ENCODE data around the gene SHISAL1. TPM values are rescaled to one million over a fixed set of nuclear protein-coding genes. Genes with fewer than 3 reads are reported as not detected.

SHISAL1 gene
- total RNA-seq, 1 donor from 2014 or later = 2.1 TPM

- intact Hi-C loops (cut with DNase I) = no loop called here
- no peak for ATAC-seq
- DNase-seq (ENCODE audit: low spot score) = no peak
Observed at GRCh38 chr22:44288913-44289312, 23.8 kb downstream of the SHISAL1 start.

- ATAC-seq (no peak), DNase-seq (ENCODE audit: low spot score) (no peak)
- intact Hi-C loops (cut with DNase I) = no loop called here
Observed at GRCh38 chr22:44287741-44288140, 25.0 kb downstream of the SHISAL1 start.

GRCh38 chr22:44287121-44287693 is 25.5 kb downstream of the SHISAL1 start:
- ATAC-seq = no peak
- no peak for DNase-seq (ENCODE audit: low spot score)
- intact Hi-C loops (cut with DNase I) = no loop called here

- no peak for ATAC-seq
- intact Hi-C loops (cut with DNase I) = no loop called here
- DNase-seq (ENCODE audit: low spot score) = no peak
Observed at GRCh38 chr22:44286646-44287045, 26.1 kb downstream of the SHISAL1 start.

GRCh38 chr22:44284711-44285110 is 28.0 kb downstream of the SHISAL1 start:
- ATAC-seq (no peak), DNase-seq (ENCODE audit: low spot score) (no peak)
- intact Hi-C loops (cut with DNase I) = no loop called here

GRCh38 chr22:44281768-44282637 is 30.7 kb downstream of the SHISAL1 start:
- intact Hi-C loops (cut with DNase I) = no loop called here

GRCh38 chr22:44280665-44281188 is 32.0 kb downstream of the SHISAL1 start:
- DNase-seq (ENCODE audit: low spot score) (no peak), ATAC-seq (no peak)

More at GRCh38 chr22:44281768-44282637, 30.7 kb downstream of the SHISAL1 start:
- ATAC-seq = no peak
- no peak for DNase-seq (ENCODE audit: low spot score)

GRCh38 chr22:44279069-44279360 is 33.7 kb downstream of the SHISAL1 start:
- ATAC-seq = no peak
- intact Hi-C loops (cut with DNase I) = no loop called here

More at GRCh38 chr22:44280665-44281188, 32.0 kb downstream of the SHISAL1 start:
- intact Hi-C loops (cut with DNase I) = no loop called here

GRCh38 chr22:44278243-44279068 is 34.3 kb downstream of the SHISAL1 start:
- DNase-seq (ENCODE audit: low spot score) = no peak
- no peak for ATAC-seq
- intact Hi-C loops (cut with DNase I) = no loop called here

More at GRCh38 chr22:44279069-44279360, 33.7 kb downstream of the SHISAL1 start:
- DNase-seq (ENCODE audit: low spot score) = no peak

- intact Hi-C loops (cut with DNase I) = no loop called here
- no peak for DNase-seq (ENCODE audit: low spot score)
- no peak for ATAC-seq
Observed at GRCh38 chr22:44277386-44278135, 35.2 kb downstream of the SHISAL1 start.

- intact Hi-C loops (cut with DNase I) = no loop called here
- no peak for DNase-seq (ENCODE audit: low spot score)
- ATAC-seq = no peak
Observed at GRCh38 chr22:44276706-44277356, 35.9 kb downstream of the SHISAL1 start.

GRCh38 chr22:44276041-44276440 is 36.7 kb downstream of the SHISAL1 start:
- DNase-seq (ENCODE audit: low spot score) = no peak
- intact Hi-C loops (cut with DNase I) = no loop called here

GRCh38 chr22:44275631-44275995 is 37.1 kb downstream of the SHISAL1 start:
- intact Hi-C loops (cut with DNase I) = no loop called here
- DNase-seq (ENCODE audit: low spot score) = no peak
- ATAC-seq = no peak

More at GRCh38 chr22:44276041-44276440, 36.7 kb downstream of the SHISAL1 start:
- no peak for ATAC-seq

- ATAC-seq (no peak), DNase-seq (ENCODE audit: low spot score) (no peak)
- intact Hi-C loops (cut with DNase I) = no loop called here
Observed at GRCh38 chr22:44274918-44275630, 37.7 kb downstream of the SHISAL1 start.

GRCh38 chr22:44273175-44273574 is 39.6 kb downstream of the SHISAL1 start:
- intact Hi-C loops (cut with DNase I) = no loop called here
- no peak for ATAC-seq
- DNase-seq (ENCODE audit: low spot score) = no peak

GRCh38 chr22:44272401-44272771 is 40.4 kb downstream of the SHISAL1 start:
- intact Hi-C loops (cut with DNase I) = no loop called here
- no peak for DNase-seq (ENCODE audit: low spot score)

GRCh38 chr22:44271732-44272400 is 40.9 kb downstream of the SHISAL1 start:
- intact Hi-C loops (cut with DNase I) = no loop called here
- DNase-seq (ENCODE audit: low spot score) (no peak), ATAC-seq (no peak)

More at GRCh38 chr22:44272401-44272771, 40.4 kb downstream of the SHISAL1 start:
- ATAC-seq = no peak

Measured in sciatic nerve (tissue), 2 donors.